ENCODE results near the gene SIM1.

DNA sequence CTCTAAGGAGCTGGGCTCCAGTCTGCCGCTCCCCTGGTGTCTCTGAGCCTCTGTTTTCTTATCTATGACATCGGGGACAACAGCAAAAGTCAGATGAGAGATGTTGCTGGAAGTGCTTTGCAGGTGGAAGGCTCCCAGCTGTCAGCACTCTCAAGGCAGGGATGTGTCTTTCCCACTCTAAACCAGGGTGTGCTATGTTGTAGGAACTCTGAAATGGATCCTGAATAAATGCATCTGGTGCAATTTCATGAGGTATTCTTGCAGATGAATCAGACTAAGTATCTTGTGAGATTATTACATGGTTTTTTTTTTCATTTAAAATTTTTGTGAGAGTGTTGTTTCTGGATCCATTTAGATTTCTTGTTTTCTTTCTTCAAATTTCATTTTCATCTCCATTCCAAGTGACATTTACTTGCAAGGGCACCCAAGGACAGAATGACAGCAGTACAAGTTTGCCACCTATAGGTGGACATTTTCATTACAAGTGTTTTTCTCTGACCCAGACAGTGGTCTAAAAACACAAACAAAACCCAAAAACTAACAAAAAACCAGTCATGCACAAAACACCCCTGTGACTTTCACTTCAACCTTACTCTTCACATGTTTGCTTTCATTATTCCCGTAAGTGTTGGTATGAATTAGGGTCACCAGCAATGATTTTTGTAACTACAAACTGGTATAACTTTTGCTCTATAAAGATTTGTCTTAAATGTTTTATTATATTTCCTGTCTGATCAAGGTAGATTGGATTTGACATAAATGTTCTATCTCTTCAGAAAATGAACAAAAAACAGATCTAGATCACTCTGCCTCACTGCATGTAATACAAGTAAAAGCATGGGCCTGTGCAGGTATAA lies 14.7 kb upstream of the SIM1 start:
- peak; percentile 28 for TF ChIP-seq CTCF (IDR thresholded peaks at IDR 0.05; ENCODE audit: insufficient read depth, low read length)
- TF ChIP-seq GABPA (IDR thresholded peaks at IDR 0.05; ENCODE audit: low read depth), result no peak
- TF ChIP-seq POLR2AphosphoS5 (IDR thresholded peaks at IDR 0.05; ENCODE audit: low read depth), result no peak
- TF ChIP-seq, protein P1, sequence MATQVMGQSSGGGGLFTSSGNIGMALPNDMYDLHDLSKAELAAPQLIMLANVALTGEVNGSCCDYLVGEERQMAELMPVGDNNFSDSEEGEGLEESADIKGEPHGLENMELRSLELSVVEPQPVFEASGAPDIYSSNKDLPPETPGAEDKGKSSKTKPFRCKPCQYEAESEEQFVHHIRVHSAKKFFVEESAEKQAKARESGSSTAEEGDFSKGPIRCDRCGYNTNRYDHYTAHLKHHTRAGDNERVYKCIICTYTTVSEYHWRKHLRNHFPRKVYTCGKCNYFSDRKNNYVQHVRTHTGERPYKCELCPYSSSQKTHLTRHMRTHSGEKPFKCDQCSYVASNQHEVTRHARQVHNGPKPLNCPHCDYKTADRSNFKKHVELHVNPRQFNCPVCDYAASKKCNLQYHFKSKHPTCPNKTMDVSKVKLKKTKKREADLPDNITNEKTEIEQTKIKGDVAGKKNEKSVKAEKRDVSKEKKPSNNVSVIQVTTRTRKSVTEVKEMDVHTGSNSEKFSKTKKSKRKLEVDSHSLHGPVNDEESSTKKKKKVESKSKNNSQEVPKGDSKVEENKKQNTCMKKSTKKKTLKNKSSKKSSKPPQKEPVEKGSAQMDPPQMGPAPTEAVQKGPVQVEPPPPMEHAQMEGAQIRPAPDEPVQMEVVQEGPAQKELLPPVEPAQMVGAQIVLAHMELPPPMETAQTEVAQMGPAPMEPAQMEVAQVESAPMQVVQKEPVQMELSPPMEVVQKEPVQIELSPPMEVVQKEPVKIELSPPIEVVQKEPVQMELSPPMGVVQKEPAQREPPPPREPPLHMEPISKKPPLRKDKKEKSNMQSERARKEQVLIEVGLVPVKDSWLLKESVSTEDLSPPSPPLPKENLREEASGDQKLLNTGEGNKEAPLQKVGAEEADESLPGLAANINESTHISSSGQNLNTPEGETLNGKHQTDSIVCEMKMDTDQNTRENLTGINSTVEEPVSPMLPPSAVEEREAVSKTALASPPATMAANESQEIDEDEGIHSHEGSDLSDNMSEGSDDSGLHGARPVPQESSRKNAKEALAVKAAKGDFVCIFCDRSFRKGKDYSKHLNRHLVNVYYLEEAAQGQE (IDR thresholded peaks at IDR 0.05; ENCODE audit: insufficient replicate concordance, low read depth), result no peak

Data from HL-60 (cell line).